NCI-H1105 (cell line): ENCODE results near the gene DDI2.
"Not testable (repeated sequence)": the region's sequence is repeated elsewhere in the genome, so short reads cannot be mapped to it uniquely, and the experiment has no call there.

Experiments used
- DNase-seq: peaks from one replicate; lab custom pipeline; 2025; lab: John Stamatoyannopoulos, UW

Gene DDI2

GRCh38 chr1:15636436-15636835 is 19.2 kb downstream of the DDI2 start:
- DNase-seq = no peak

GRCh38 chr1:15637826-15638225 is 20.6 kb downstream of the DDI2 start:
- DNase-seq = no peak

- DNase-seq = no peak
These were observed 22.0 kb downstream of the DDI2 start for GRCh38 chr1:15639262-15639661.

GRCh38 chr1:15639931-15640330 is 22.7 kb downstream of the DDI2 start:
- no peak for DNase-seq

GRCh38 chr1:15640667-15641066 is 23.4 kb downstream of the DDI2 start:
- no peak for DNase-seq

GRCh38 chr1:15649937-15650336 is 32.7 kb downstream of the DDI2 start:
- no peak for DNase-seq

GRCh38 chr1:15650433-15650832 is 33.2 kb downstream of the DDI2 start:
- no peak for DNase-seq

- not testable (repeated sequence) for DNase-seq
These were observed 34.9 kb downstream of the DDI2 start for GRCh38 chr1:15652130-15652529.

- no peak for DNase-seq
These were observed 36.9 kb downstream of the DDI2 start for GRCh38 chr1:15654091-15654690.

GRCh38 chr1:15656464-15656863 is 39.2 kb downstream of the DDI2 start:
- DNase-seq = no peak

GRCh38 chr1:15657021-15657420 is 39.8 kb downstream of the DDI2 start:
- DNase-seq = no peak

GRCh38 chr1:15660151-15660550 is 42.9 kb downstream of the DDI2 start:
- DNase-seq = no peak

GRCh38 chr1:15662477-15662876 is 45.2 kb downstream of the DDI2 start:
- no peak for DNase-seq

GRCh38 chr1:15663925-15664324 is 46.7 kb downstream of the DDI2 start:
- no peak for DNase-seq

GRCh38 chr1:15667362-15667761 is 50.1 kb downstream of the DDI2 start:
- DNase-seq = no peak

- DNase-seq = no peak
These were observed 51.0 kb downstream of the DDI2 start for GRCh38 chr1:15668089-15668754.

GRCh38 chr1:15669074-15669473 is 51.8 kb downstream of the DDI2 start:
- no peak for DNase-seq

GRCh38 chr1:15669864-15670263 is 52.6 kb downstream of the DDI2 start:
- no peak for DNase-seq

- no peak for DNase-seq
These were observed 54.2 kb downstream of the DDI2 start for GRCh38 chr1:15671430-15671829.

GRCh38 chr1:15674386-15675159 is 57.3 kb downstream of the DDI2 start:
- no peak for DNase-seq

- no peak for DNase-seq
These were observed 58.8 kb downstream of the DDI2 start for GRCh38 chr1:15676010-15676409.

- no peak for DNase-seq
These were observed 59.7 kb downstream of the DDI2 start for GRCh38 chr1:15676688-15677661.
